HepG2 (cell line): Measurements from ENCODE around the gene TC2N. TPM values are rescaled to one million over a fixed set of nuclear protein-coding genes. Genes with fewer than 3 reads are reported as not detected.

Experiments
- KLF15 ChIP-seq: sonication (generic); formaldehyde crosslinking; IDR thresholded peaks from 2 replicates; pipeline ENCODE4 v1.8.1; 2023; ENCODE audit warnings: borderline replicate concordance, mild to moderate bottlenecking, inconsistent platforms, missing genetic modification reagents, mixed read lengths
- SMAD9 ChIP-seq: sonication (generic); formaldehyde crosslinking; IDR thresholded peaks from 2 replicates; pipeline ENCODE4 v1.5.1; 2020; ENCODE audit warnings: mild to moderate bottlenecking, missing genetic modification reagents
- ZBTB43 ChIP-seq: sonication (generic); formaldehyde crosslinking; conservative IDR thresholded peaks from 2 replicates; pipeline ENCODE4 v1.4.0; 2020; ENCODE audit warnings: missing genetic modification reagents
- ZNF570 ChIP-seq: sonication (generic); formaldehyde crosslinking; IDR thresholded peaks from 2 replicates; pipeline ENCODE4 v1.4.0; 2020; ENCODE audit warnings: mild to moderate bottlenecking, missing genetic modification reagents, borderline replicate concordance
- ZNF670 ChIP-seq: sonication (generic); formaldehyde crosslinking; IDR thresholded peaks from 2 replicates; pipeline ENCODE4 v1.8.0; 2022; ENCODE audit warnings: mild to moderate bottlenecking, missing genetic modification reagents, borderline replicate concordance
- ZNF772 ChIP-seq: sonication (generic); formaldehyde crosslinking; IDR thresholded peaks from 2 replicates; pipeline ENCODE4 v1.5.0; 2020; ENCODE audit warnings: mild to moderate bottlenecking, missing genetic modification reagents
- ZNF777 ChIP-seq: sonication (generic); formaldehyde crosslinking; IDR thresholded peaks from 2 replicates; pipeline ENCODE4 v1.4.0; 2020; ENCODE audit warnings: missing genetic modification reagents
- polyA plus RNA-seq, 8 experiments: library from polyadenylated mRNA; depleted of rRNA in 3 of 8; stranded (reverse) in 7 of 8; unstranded in 1 of 8; fragments of >200 nt; fragmentation: Illumina TruSeq in 4 of 8; extraction: Trizol in 4 of 8; gene quantifications; 2 replicates each; pipeline versions ENCODE4 v1.2.1 to v1.2.3, GENCODE V29; 2011 to 2016; ENCODE audit warnings: low read depth in 4 of 8, missing spikeins in 1 of 8, mixed read lengths in 1 of 8; ENCODE audit not compliant: insufficient read depth in 1 of 8
- total RNA-seq, 5 experiments: library from RNA; depleted of rRNA; stranded (reverse); fragments of >200 nt; fragmentation: Illumina TruSeq; extraction: Trizol; gene quantifications; 2 replicates each; pipeline ENCODE4 v1.2.3, GENCODE V29; 2016; ENCODE audit warnings: low read depth in 1 of 5
- TF ChIP-seq, protein P1 (sequence below), 2 experiments: sonication (generic) in 1 of 2; formaldehyde crosslinking in 1 of 2; IDR thresholded peaks; 2 replicates each; pipeline versions ENCODE4 v1.4.0 to v1.6.1; 2016 to 2020; ENCODE audit warnings: borderline replicate concordance in 1 of 2, low read depth in 1 of 2, mild to moderate bottlenecking in 1 of 2, missing genetic modification reagents in 1 of 2
- TF ChIP-seq, protein P2 (sequence below): sonication (generic); formaldehyde crosslinking; IDR thresholded peaks from 2 replicates; pipeline ENCODE4 v1.9.0; 2021; ENCODE audit warnings: missing genetic modification reagents, mild to moderate bottlenecking, borderline replicate concordance
- TF ChIP-seq, protein P3 (sequence below): sonication (generic); formaldehyde crosslinking; IDR thresholded peaks from 2 replicates; pipeline ENCODE4 v1.4.0; 2020; ENCODE audit warnings: mild to moderate bottlenecking, missing genetic modification reagents

TC2N gene
- total and polyA plus RNA-seq, 2 of the 13 experiments (the other 11 are each of a cell fraction or from before 2014, with no cell fraction given), result 0.03 TPM; not detected in 1

DNA sequence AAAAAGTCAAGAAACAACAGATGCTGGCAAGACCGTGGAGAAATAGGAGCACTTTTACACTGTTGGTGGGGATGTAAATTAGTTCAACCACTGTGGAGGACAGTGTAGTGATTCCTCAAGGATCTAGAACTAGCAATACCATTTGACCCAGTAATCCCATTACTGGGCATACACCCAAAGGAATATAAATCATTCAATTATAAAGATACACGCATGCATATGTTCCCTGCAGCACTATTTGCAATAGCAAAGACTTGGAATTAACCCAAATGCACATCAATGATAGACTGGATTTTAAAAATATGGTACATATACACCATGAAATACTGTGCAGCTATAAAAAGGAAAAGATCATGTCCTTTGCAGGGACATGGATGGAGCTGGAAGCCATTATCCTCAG, 117.5 kb downstream of the TC2N start (continued):
- TF ChIP-seq, protein P1, sequence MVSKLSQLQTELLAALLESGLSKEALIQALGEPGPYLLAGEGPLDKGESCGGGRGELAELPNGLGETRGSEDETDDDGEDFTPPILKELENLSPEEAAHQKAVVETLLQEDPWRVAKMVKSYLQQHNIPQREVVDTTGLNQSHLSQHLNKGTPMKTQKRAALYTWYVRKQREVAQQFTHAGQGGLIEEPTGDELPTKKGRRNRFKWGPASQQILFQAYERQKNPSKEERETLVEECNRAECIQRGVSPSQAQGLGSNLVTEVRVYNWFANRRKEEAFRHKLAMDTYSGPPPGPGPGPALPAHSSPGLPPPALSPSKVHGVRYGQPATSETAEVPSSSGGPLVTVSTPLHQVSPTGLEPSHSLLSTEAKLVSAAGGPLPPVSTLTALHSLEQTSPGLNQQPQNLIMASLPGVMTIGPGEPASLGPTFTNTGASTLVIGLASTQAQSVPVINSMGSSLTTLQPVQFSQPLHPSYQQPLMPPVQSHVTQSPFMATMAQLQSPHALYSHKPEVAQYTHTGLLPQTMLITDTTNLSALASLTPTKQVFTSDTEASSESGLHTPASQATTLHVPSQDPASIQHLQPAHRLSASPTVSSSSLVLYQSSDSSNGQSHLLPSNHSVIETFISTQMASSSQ (IDR thresholded peaks at IDR 0.05; ENCODE audit: low read depth), result no peak
- TF ChIP-seq, protein P1 (CRISPR knock-in tag; IDR thresholded peaks at IDR 0.05; ENCODE audit: borderline replicate concordance), result no peak
- no peak for TF ChIP-seq ZNF777
- no peak for TF ChIP-seq SMAD9 (CRISPR knock-in tag)
- TF ChIP-seq, protein P2, sequence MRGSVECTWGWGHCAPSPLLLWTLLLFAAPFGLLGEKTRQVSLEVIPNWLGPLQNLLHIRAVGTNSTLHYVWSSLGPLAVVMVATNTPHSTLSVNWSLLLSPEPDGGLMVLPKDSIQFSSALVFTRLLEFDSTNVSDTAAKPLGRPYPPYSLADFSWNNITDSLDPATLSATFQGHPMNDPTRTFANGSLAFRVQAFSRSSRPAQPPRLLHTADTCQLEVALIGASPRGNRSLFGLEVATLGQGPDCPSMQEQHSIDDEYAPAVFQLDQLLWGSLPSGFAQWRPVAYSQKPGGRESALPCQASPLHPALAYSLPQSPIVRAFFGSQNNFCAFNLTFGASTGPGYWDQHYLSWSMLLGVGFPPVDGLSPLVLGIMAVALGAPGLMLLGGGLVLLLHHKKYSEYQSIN (CRISPR knock-in tag), result no peak
- no peak for TF ChIP-seq KLF15 (CRISPR knock-in tag)
- TF ChIP-seq ZNF772 (CRISPR knock-in tag), result no peak
- TF ChIP-seq ZNF670, result no peak
- no peak for TF ChIP-seq ZNF570 (CRISPR knock-in tag)
- no peak for TF ChIP-seq ZBTB43 (CRISPR knock-in tag)
- TF ChIP-seq, protein P3, sequence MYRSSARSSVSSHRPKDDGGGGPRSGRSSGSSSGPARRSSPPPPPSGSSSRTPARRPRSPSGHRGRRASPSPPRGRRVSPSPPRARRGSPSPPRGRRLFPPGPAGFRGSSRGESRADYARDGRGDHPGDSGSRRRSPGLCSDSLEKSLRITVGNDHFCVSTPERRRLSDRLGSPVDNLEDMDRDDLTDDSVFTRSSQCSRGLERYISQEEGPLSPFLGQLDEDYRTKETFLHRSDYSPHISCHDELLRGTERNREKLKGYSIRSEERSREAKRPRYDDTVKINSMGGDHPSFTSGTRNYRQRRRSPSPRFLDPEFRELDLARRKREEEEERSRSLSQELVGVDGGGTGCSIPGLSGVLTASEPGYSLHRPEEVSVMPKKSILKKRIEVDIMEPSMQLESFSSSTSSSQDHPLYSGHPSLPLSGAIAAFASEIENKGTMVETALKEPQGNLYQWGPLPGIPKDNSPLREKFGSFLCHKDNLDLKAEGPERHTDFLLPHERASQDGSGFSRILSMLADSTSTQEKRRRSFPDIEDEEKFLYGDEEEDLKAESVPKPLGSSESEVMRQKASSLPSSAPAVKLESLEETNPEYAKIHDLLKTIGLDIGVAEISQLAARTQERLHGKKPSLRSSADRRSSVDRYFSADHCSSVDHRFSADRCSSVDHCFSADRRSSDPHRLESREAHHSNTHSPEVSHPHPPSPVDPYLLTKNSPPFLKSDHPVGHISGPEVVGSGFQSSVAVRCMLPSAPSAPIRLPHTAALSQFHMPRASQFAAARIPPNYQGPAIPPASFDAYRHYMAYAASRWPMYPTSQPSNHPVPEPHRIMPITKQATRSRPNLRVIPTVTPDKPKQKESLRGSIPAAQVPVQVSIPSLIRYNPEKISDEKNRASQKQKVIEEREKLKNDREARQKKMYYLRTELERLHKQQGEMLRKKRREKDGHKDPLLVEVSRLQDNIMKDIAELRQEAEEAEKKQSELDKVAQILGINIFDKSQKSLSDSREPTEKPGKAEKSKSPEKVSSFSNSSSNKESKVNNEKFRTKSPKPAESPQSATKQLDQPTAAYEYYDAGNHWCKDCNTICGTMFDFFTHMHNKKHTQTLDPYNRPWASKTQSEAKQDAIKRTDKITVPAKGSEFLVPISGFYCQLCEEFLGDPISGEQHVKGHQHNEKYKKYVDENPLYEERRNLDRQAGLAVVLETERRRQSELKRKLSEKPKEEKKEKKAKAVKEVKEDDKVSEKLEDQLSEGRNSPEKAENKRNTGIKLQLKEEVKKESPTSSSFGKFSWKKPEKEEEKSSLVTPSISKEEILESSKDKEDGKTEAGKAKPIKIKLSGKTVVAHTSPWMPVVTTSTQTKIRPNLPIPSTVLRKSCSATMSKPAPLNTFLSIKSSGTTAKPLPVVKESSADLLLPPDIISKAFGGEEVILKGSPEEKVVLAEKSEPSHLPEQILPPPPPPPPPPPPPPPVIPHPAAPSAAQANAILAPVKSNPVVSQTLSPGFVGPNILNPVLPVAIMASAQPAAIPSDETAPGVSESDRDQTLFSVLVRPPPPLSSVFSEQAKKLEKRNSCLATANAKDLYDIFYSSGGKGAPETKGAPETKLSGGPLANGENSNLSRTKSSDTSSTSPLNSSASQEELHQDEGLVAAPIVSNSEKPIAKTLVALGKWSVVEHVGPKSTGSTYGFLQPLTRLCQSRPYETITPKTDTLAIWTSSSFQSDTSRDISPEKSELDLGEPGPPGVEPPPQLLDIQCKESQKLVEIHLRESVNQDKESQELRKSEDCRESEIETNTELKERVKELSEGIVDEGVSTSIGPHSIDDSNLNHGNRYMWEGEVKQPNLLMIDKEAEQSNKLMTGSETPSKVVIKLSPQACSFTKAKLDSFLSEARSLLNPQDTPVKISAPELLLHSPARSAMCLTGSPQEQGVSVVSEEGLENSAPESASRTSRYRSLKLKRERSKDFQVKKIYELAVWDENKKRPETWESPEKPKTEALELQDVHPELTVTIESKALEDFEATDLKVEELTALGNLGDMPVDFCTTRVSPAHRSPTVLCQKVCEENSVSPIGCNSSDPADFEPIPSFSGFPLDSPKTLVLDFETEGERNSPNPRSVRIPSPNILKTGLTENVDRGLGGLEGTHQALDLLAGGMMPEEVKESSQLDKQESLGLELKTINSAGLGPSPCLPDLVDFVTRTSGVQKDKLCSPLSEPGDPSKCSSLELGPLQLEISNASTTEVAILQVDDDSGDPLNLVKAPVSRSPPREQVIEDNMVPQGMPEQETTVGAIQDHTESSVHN (CRISPR knock-in tag), result no peak
